ENCODE data around the gene ARHGEF19. TPM values are rescaled to one million over a fixed set of nuclear protein-coding genes. Genes with fewer than 3 reads are reported as not detected.
A peak's percentile ranks its signal among the peaks of the same experiment; 100 is the strongest.

ARHGEF19 gene
- total RNA-seq, 1 experiment from 2014 or later, result 7.7 TPM

- peak overlapping the region; percentile 45 for H3K4me3 Mint-ChIP-seq (ENCODE audit: unreplicated experiment)
- H3K9me3 Mint-ChIP-seq (ENCODE audit: unreplicated experiment), result no peaks in the 10 kb centered on the region
- BruUV-seq (replicated peaks), result TSS peak; percentile 33
- H3K27me3 ChIP-seq (replicated peaks; ENCODE audit: control insufficient read depth, insufficient read depth, low read length), result no peaks in the 10 kb centered on the region
- peaks cover 30% of the 10 kb centered on the region for H3K4me1 Mint-ChIP-seq (ENCODE audit: low read depth, unreplicated experiment)
- no peak overlapping the region for H3K4me3 ChIP-seq (ENCODE audit: low read depth, low read length)
- no peaks in the 10 kb centered on the region for H3K36me3 ChIP-seq (ENCODE audit: control insufficient read depth, insufficient read depth, low read length)
- no peaks in the 10 kb centered on the region for H3K27me3 Mint-ChIP-seq (ENCODE audit: insufficient read depth, unreplicated experiment)
- ChIA-PET CTCF (interaction anchor here (0.6 to 1.1 kb wide), 2 partner anchors 95 to 451 kb away, joined by 3 read pairs; no protein-coding TSS in a partner anchor), POLR2A (interaction anchor here (1.5 kb wide), 1 partner anchor 30 kb away, joined by 5 read pairs; no protein-coding TSS in a partner anchor)
- H3K27ac Mint-ChIP-seq (ENCODE audit: unreplicated experiment), result peak overlapping the region; percentile 96
- peaks cover 9% of the 10 kb centered on the region for H3K36me3 Mint-ChIP-seq (ENCODE audit: insufficient read depth, unreplicated experiment)
- TF ChIP-seq CTCF (IDR thresholded peaks at IDR 0.05; ENCODE audit: insufficient read depth in 1 of 2, low read depth in 1 of 2, low read length in 1 of 2, severe bottlenecking in 1 of 2, unreplicated experiment in 1 of 2), result no peak
- intact Hi-C loops (cut with micrococcal nuclease; ENCODE audit: unreplicated experiment), result no loop called here
- no peaks in the 10 kb centered on the region for H3K9me3 ChIP-seq
- peaks cover 50% of the 10 kb centered on the region for H3K4me1 ChIP-seq
- DNase-seq, result peak; percentile 72 to 87
Observed at GRCh38 chr1:16173447-16174260, 38.8 kb downstream of the ARHGEF19 start.

GRCh38 chr1:16172964-16173446 lies 39.4 kb downstream of the ARHGEF19 start:
- no peaks in the 10 kb centered on the region for H3K36me3 ChIP-seq (ENCODE audit: control insufficient read depth, insufficient read depth, low read length)
- no peaks in the 10 kb centered on the region for H3K27me3 Mint-ChIP-seq (ENCODE audit: insufficient read depth, unreplicated experiment)
- peak overlapping the region; percentile 96 for H3K27ac Mint-ChIP-seq (ENCODE audit: unreplicated experiment)
- no peaks in the 10 kb centered on the region for H3K9me3 ChIP-seq
- H3K4me3 ChIP-seq (ENCODE audit: low read depth, low read length), result no peak overlapping the region
- peak; percentile 49 to 59 for DNase-seq
- no peak for TF ChIP-seq CTCF (IDR thresholded peaks at IDR 0.05; ENCODE audit: insufficient read depth in 1 of 2, low read depth in 1 of 2, low read length in 1 of 2, severe bottlenecking in 1 of 2, unreplicated experiment in 1 of 2)
- ChIA-PET POLR2A (interaction anchor here (0.6 to 1.5 kb wide), 2 partner anchors 29 to 778 kb away, joined by 5 read pairs; no protein-coding TSS in a partner anchor), CTCF (interaction anchor here (0.6 to 1.1 kb wide), 3 partner anchors 8 to 451 kb away, joined by 3 to 9 read pairs (median 3); no protein-coding TSS in a partner anchor)
- peak overlapping the region; percentile 45 for H3K4me3 Mint-ChIP-seq (ENCODE audit: unreplicated experiment)
- no TSS peak for BruUV-seq (replicated peaks)
- peaks cover 47% of the 10 kb centered on the region for H3K4me1 ChIP-seq
- no peaks in the 10 kb centered on the region for H3K9me3 Mint-ChIP-seq (ENCODE audit: unreplicated experiment)
- H3K4me1 Mint-ChIP-seq (ENCODE audit: low read depth, unreplicated experiment), result peaks cover 25% of the 10 kb centered on the region
- intact Hi-C loops (cut with micrococcal nuclease; ENCODE audit: unreplicated experiment), result no loop called here
- peaks cover 5% of the 10 kb centered on the region for H3K36me3 Mint-ChIP-seq (ENCODE audit: insufficient read depth, unreplicated experiment)
- no peaks in the 10 kb centered on the region for H3K27me3 ChIP-seq (replicated peaks; ENCODE audit: control insufficient read depth, insufficient read depth, low read length)

DNA sequence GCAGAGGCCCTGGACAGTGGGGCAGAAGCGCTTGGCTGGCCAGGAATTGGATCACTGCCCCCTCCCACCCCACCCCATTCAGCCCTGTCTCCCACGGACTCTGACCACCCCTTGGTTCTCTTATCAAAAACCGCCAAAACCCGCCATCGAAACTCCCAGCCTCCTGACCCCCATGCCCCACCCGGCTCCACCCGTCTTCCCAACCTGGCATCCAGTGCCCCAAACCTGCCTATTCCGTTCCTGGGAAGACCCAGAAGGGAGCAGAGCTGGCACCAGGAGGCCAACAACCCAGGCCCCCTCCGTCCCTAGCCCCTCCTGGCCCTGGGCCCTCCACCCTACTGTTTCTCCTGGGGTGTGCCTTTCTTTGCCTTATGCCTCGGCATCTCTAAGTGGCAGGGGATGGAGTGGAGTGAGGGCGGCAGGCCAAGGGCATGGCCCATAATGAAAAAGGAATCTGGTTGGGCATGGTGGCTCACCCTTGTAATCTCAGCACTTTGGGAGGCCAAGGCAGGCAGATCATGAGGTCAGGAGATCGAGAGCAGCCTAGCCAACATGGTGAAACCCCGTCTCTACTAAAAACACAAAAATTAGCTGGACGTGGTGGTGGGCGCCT lies 40.1 kb downstream of the ARHGEF19 start:
- BruUV-seq (replicated peaks), result no TSS peak
- H3K4me3 ChIP-seq (ENCODE audit: low read depth, low read length), result no peak overlapping the region
- no peaks in the 10 kb centered on the region for H3K9me3 ChIP-seq
- intact Hi-C loops (cut with micrococcal nuclease; ENCODE audit: unreplicated experiment), result no loop called here
- Mint-ChIP-seq H3K27me3 (ENCODE audit: insufficient read depth, unreplicated experiment) (no peaks in the 10 kb centered on the region), H3K9me3 (ENCODE audit: unreplicated experiment) (no peaks in the 10 kb centered on the region), H3K4me3 (ENCODE audit: unreplicated experiment) (no peak overlapping the region), H3K27ac (ENCODE audit: unreplicated experiment) (peak overlapping the region; percentile 96), H3K36me3 (ENCODE audit: insufficient read depth, unreplicated experiment) (peaks cover 5% of the 10 kb centered on the region), H3K4me1 (ENCODE audit: low read depth, unreplicated experiment) (peaks cover 23% of the 10 kb centered on the region)
- H3K27me3 ChIP-seq (replicated peaks; ENCODE audit: control insufficient read depth, insufficient read depth, low read length), result no peaks in the 10 kb centered on the region
- no peak for DNase-seq
- ChIA-PET CTCF (interaction anchor here (0.7 kb wide), 1 partner anchor 7 kb away, joined by 9 read pairs; no protein-coding TSS in a partner anchor), POLR2A (interaction anchor here (0.6 to 1.5 kb wide), 2 partner anchors 29 to 778 kb away, joined by 5 read pairs; no protein-coding TSS in a partner anchor)
- H3K36me3 ChIP-seq (ENCODE audit: control insufficient read depth, insufficient read depth, low read length), result no peaks in the 10 kb centered on the region
- TF ChIP-seq CTCF (IDR thresholded peaks at IDR 0.05; ENCODE audit: insufficient read depth in 1 of 2, low read depth in 1 of 2, low read length in 1 of 2, severe bottlenecking in 1 of 2, unreplicated experiment in 1 of 2), result no peak
- H3K4me1 ChIP-seq, result peaks cover 40% of the 10 kb centered on the region
